Skeletal muscle tissue (tissue), 4 donors: Measurements from ENCODE around the gene NCKIPSD. TPM values are rescaled to one million over a fixed set of nuclear protein-coding genes. Genes with fewer than 3 reads are reported as not detected.

Experiments used
- H3K27ac ChIP-seq: one replicate; pipeline ENCODE4 v1.7.0; 2013; ENCODE audit warnings: mild to moderate bottlenecking, low read depth, low read length, inconsistent platforms
- H3K27me3 ChIP-seq, 3 donors: one replicate each; pipeline ENCODE4 v1.7.0; 2013; ENCODE audit warnings: low read length in 3 of 3; ENCODE audit not compliant: control insufficient read depth in 3 of 3, insufficient read depth in 3 of 3
- H3K36me3 ChIP-seq, 3 donors: one replicate each; pipeline ENCODE4 v1.7.0; 2013; ENCODE audit warnings: low read length in 3 of 3; ENCODE audit not compliant: control insufficient read depth in 3 of 3, insufficient read depth in 3 of 3
- H3K4me1 ChIP-seq, 3 donors: one replicate each; pipeline ENCODE4 v1.7.0; 2013; ENCODE audit warnings: low read length in 3 of 3, mild to moderate bottlenecking in 3 of 3; ENCODE audit not compliant: control insufficient read depth in 3 of 3, insufficient read depth in 3 of 3
- H3K4me3 ChIP-seq, 3 donors: one replicate each; pipeline ENCODE4 v1.7.0; 2013; ENCODE audit warnings: low read length in 3 of 3
- H3K9ac ChIP-seq, 3 donors: one replicate each; pipeline ENCODE4 v1.7.0; 2013; ENCODE audit warnings: low read length in 3 of 3, mild to moderate bottlenecking in 3 of 3, moderate library complexity in 2 of 3, low read depth in 1 of 3
- H3K9me3 ChIP-seq, 3 donors: one replicate each; pipeline ENCODE4 v1.7.0; 2013; ENCODE audit warnings: low read length in 3 of 3; ENCODE audit not compliant: control insufficient read depth in 3 of 3
- total RNA-seq: library from RNA; depleted of rRNA; stranded (reverse); fragments of >200 nt; gene quantifications from one replicate; pipeline ENCODE4 v1.2.3, GENCODE V29; 2014
- donor health status: Osteomylitis.

NCKIPSD gene
- total RNA-seq, 1 donor from 2014 or later, result 3.1 TPM

- no peak overlapping the region for H3K9ac ChIP-seq
- no peak overlapping the region for H3K4me3 ChIP-seq
- H3K36me3 ChIP-seq, result no peaks in the 10 kb centered on the region
- no peaks in the 10 kb centered on the region for H3K9me3 ChIP-seq
- peaks cover 3 to 21% (median 6%) of the 10 kb centered on the region in 3 donors for H3K4me1 ChIP-seq
- H3K27me3 ChIP-seq, result peaks cover 0 to 12% (median 11%) of the 10 kb centered on the region in 3 donors
- H3K27ac ChIP-seq, result no peak overlapping the region
Measured at GRCh38 chr3:48652923-48653715, 32.6 kb downstream of the NCKIPSD start.

- Histone ChIP-seq H3K4me3 (no peak overlapping the region), H3K36me3 (no peaks in the 10 kb centered on the region)
Measured at GRCh38 chr3:48651771-48652170, 33.9 kb downstream of the NCKIPSD start.

GRCh38 chr3:48650723-48651122, 35.0 kb downstream of the NCKIPSD start:
- Histone ChIP-seq H3K4me1 (peaks cover 0 to 12% (median 0%) of the 10 kb centered on the region in 3 donors), H3K9ac (no peak overlapping the region), H3K4me3 (no peak overlapping the region), H3K27me3 (peaks cover 0 to 6% (median 3%) of the 10 kb centered on the region in 3 donors), H3K36me3 (no peaks in the 10 kb centered on the region), H3K27ac (no peak overlapping the region), H3K9me3 (no peaks in the 10 kb centered on the region)

More at GRCh38 chr3:48651771-48652170, 33.9 kb downstream of the NCKIPSD start:
- Histone ChIP-seq H3K27ac (no peak overlapping the region), H3K9me3 (no peaks in the 10 kb centered on the region), H3K27me3 (peaks cover 0 to 6% (median 3%) of the 10 kb centered on the region in 3 donors), H3K4me1 (peaks cover 3 to 20% (median 5%) of the 10 kb centered on the region in 3 donors), H3K9ac (no peak overlapping the region)

GRCh38 chr3:48648188-48648850, 37.4 kb downstream of the NCKIPSD start:
- Histone ChIP-seq H3K9ac (no peak overlapping the region), H3K9me3 (no peaks in the 10 kb centered on the region), H3K36me3 (no peaks in the 10 kb centered on the region), H3K27ac (no peak overlapping the region), H3K27me3 (no peaks in the 10 kb centered on the region), H3K4me1 (peaks cover 0 to 7% (median 0%) of the 10 kb centered on the region in 3 donors), H3K4me3 (no peak overlapping the region)

- Histone ChIP-seq H3K4me1 (peaks cover 0 to 7% (median 0%) of the 10 kb centered on the region in 3 donors), H3K4me3 (no peak overlapping the region), H3K36me3 (no peaks in the 10 kb centered on the region), H3K9ac (no peak overlapping the region), H3K9me3 (no peaks in the 10 kb centered on the region), H3K27me3 (no peaks in the 10 kb centered on the region), H3K27ac (no peak overlapping the region)
Measured at GRCh38 chr3:48647714-48648113, 38.0 kb downstream of the NCKIPSD start.

- Histone ChIP-seq H3K4me3 (no peak overlapping the region), H3K9me3 (no peaks in the 10 kb centered on the region), H3K4me1 (no peaks in the 10 kb centered on the region), H3K27ac (no peak overlapping the region), H3K36me3 (no peaks in the 10 kb centered on the region), H3K9ac (no peak overlapping the region), H3K27me3 (peaks cover 0 to 3% (median 0%) of the 10 kb centered on the region in 3 donors)
Measured at GRCh38 chr3:48644898-48645760, 40.6 kb downstream of the NCKIPSD start.

GRCh38 chr3:48642605-48643004, 43.1 kb downstream of the NCKIPSD start:
- H3K4me1 ChIP-seq, result peaks cover 0 to 4% (median 0%) of the 10 kb centered on the region in 3 donors
- H3K27me3 ChIP-seq, result peaks cover 0 to 9% (median 0%) of the 10 kb centered on the region in 3 donors
- no peaks in the 10 kb centered on the region for H3K9me3 ChIP-seq
- H3K36me3 ChIP-seq, result no peaks in the 10 kb centered on the region
- H3K9ac ChIP-seq, result no peak overlapping the region
- H3K27ac ChIP-seq, result no peak overlapping the region
- H3K4me3 ChIP-seq, result no peak overlapping the region

GRCh38 chr3:48641396-48641795, 44.3 kb downstream of the NCKIPSD start:
- Histone ChIP-seq H3K36me3 (no peaks in the 10 kb centered on the region), H3K9me3 (no peaks in the 10 kb centered on the region), H3K27ac (no peak overlapping the region), H3K4me3 (no peak overlapping the region), H3K9ac (no peak overlapping the region), H3K27me3 (peaks cover 0 to 9% (median 0%) of the 10 kb centered on the region in 3 donors), H3K4me1 (peaks cover 4 to 14% (median 5%) of the 10 kb centered on the region in 3 donors)

- H3K27me3 ChIP-seq, result peaks cover 0 to 9% (median 0%) of the 10 kb centered on the region in 3 donors
- H3K4me3 ChIP-seq, result no peak overlapping the region
- peaks cover 11 to 25% (median 11%) of the 10 kb centered on the region in 3 donors for H3K4me1 ChIP-seq
- no peak overlapping the region for H3K27ac ChIP-seq
- no peaks in the 10 kb centered on the region for H3K9me3 ChIP-seq
- H3K9ac ChIP-seq, result no peak overlapping the region
- H3K36me3 ChIP-seq, result no peaks in the 10 kb centered on the region
Measured at GRCh38 chr3:48639944-48640606, 45.6 kb downstream of the NCKIPSD start.
